Panc1 (cell line): Measurements from ENCODE around the gene SEPTIN5. TPM values are rescaled to one million over a fixed set of nuclear protein-coding genes. Genes with fewer than 3 reads are reported as not detected.

Experiments
- ATAC-seq: fragments of 200-7000 bp; cut with Tn5 transposase; 2 replicates; pipeline ENCODE4 v1.9.1; 2020; ENCODE audit warnings: mild to moderate bottlenecking, moderate library complexity
- BruUV-seq: library from RNA; stranded (reverse); fragments of 400-500 nt; replicated peaks from 2 replicates; lab custom pipeline; 2021; lab: Mats Ljungman, UMichigan
- CTCF ChIA-PET: fragments of 300-600 bp; sonication (Branson Sonifier 250); formaldehyde crosslinking; loops from one replicate; lab custom pipeline; 2022; ENCODE audit warnings: antibody characterized with exemption; lab: Charles Lee
- POLR2A ChIA-PET: fragments of 300-600 bp; sonication (Branson Sonifier 250); formaldehyde crosslinking; loops from one replicate; lab custom pipeline; 2022; ENCODE audit warnings: antibody characterized with exemption; lab: Charles Lee
- DNase-seq: peaks from one replicate; pipeline ENCODE4 v3.0.0-alpha.2; 2010; ENCODE audit warnings: low read depth, low spot score
- H3K27ac ChIP-seq: 2 replicates; pipeline ENCODE4 v1.5.1; 2011; ENCODE audit warnings: mild to moderate bottlenecking, low read length, inconsistent platforms
- H3K27me3 ChIP-seq: fragments of 200-500 bp; sonication (Bioruptor generic); 2 replicates; pipeline ENCODE4 v1.6.0; 2014; ENCODE audit warnings: low read length, inconsistent platforms; ENCODE audit not compliant: control insufficient read depth, insufficient read depth
- H3K36me3 ChIP-seq: fragments of 200-500 bp; sonication (Bioruptor generic); 2 replicates; pipeline ENCODE4 v1.5.1; 2014; ENCODE audit warnings: inconsistent platforms, mild to moderate bottlenecking, low read length, moderate library complexity; ENCODE audit not compliant: control insufficient read depth, insufficient read depth
- H3K4me1 ChIP-seq: 2 replicates; pipeline ENCODE4 v1.5.1; 2011; ENCODE audit warnings: inconsistent platforms, mild to moderate bottlenecking, low read length, moderate library complexity; ENCODE audit not compliant: control insufficient read depth, insufficient read depth
- H3K4me3 ChIP-seq, 2 experiments: 2 replicates each; pipeline ENCODE4 v1.5.1; 2011 to 2012; ENCODE audit warnings: low read depth in 2 of 2, low read length in 2 of 2, mild to moderate bottlenecking in 2 of 2, inconsistent platforms in 1 of 2, moderate library complexity in 1 of 2
- H3K9me3 ChIP-seq: fragments of 200-500 bp; sonication (Bioruptor generic); 2 replicates; pipeline ENCODE4 v1.5.1; 2014; ENCODE audit warnings: low read depth, mild to moderate bottlenecking, inconsistent platforms, low read length, moderate library complexity; ENCODE audit not compliant: control insufficient read depth, insufficient read depth
- CTCF ChIP-seq: fragments of 450-650 bp; IDR thresholded peaks from 2 replicates; pipeline ENCODE4 v1.5.1; 2017; ENCODE audit warnings: mild to moderate bottlenecking
- POLR2AphosphoS5 ChIP-seq: IDR thresholded peaks from 2 replicates; pipeline ENCODE4 v1.6.1; 2012; ENCODE audit warnings: mild to moderate bottlenecking, low read depth, low read length, moderate library complexity
- SIN3A ChIP-seq: IDR thresholded peaks from 2 replicates; pipeline ENCODE4 v1.6.1; 2012; ENCODE audit warnings: low read depth, mild to moderate bottlenecking, low read length, moderate library complexity, borderline replicate concordance; ENCODE audit not compliant: insufficient read depth
- TCF7L2 ChIP-seq: IDR thresholded peaks from 2 replicates; pipeline ENCODE4 v1.6.1; 2011; ENCODE audit warnings: mild to moderate bottlenecking, low read depth, low read length, inconsistent platforms
- in situ Hi-C: cut with HindIII; loops from 2 replicates; pipeline ENCODE4 v1.10.0; 2016; ENCODE audit warnings: low sequenced_read_pairs, low pct_unique_long_range_greater_than_20kb
- intact Hi-C: fragments of 100-400 bp; cut with micrococcal nuclease; formaldehyde crosslinking; loops from one replicate; pipeline ENCODE4 v1.10.0; 2022; ENCODE audit not compliant: unreplicated experiment
- total RNA-seq: library from RNA; stranded (reverse); gene quantifications from one replicate; pipeline ENCODE4 v1.2.1, GENCODE V29; 2021; ENCODE audit not compliant: unreplicated experiment
- TF ChIP-seq, protein P1 (sequence below), 2 experiments: IDR thresholded peaks; 2 replicates each; pipeline ENCODE4 v1.6.1; 2011 to 2012; ENCODE audit warnings: low read depth in 2 of 2, control low read depth in 1 of 2, low read length in 1 of 2, mild to moderate bottlenecking in 1 of 2, moderate library complexity in 1 of 2; ENCODE audit not compliant: insufficient read depth in 1 of 2

SEPTIN5 gene
- total RNA-seq, 1 experiment from 2014 or later, result 17.2 TPM

DNA sequence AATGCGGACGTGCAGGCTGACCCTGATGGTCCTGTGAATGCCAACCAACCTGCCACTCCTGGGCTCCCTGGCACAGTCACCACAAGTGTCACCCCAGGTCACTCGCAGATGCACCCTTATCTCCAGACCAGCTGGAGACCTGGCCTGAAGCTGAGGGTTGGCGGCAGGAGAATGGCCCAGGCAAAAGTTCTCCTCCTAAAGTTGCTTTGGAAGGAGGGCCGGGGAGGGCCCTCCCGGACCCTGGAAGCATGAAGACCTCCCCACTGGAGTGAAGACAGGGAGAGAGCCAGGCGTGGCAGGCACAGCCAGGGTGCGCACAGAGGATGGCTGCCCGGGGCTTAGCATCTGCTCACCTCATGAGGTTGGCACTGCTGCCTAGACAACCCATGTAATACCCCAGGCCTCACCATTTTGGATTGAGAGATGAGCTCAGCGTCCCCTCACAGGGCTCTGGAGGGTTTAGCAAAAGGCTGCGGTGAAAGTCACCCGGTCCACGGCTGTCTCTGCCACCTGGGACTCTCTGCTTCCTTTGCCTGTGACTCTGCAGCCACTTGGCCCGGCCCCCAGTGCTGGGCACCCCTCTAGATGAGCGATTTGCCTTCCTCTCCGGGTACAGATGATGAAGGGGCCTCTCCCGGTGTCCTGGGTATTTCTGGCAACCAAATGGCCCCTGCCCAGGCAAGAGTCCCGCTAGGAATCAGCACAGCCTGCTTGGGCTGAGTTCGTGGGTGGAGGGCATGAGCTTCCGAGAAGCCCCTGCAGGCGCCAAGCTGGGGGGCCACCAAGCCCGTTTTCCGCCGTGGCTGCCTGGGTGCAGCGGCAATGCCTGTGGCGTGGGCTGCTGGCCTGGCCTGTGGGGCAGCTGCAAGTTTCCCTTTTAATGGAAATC is 48.3 kb upstream of the SEPTIN5 start:
- in situ Hi-C loops, result no loop called here
- intact Hi-C loops, result no loop called here
- ChIA-PET CTCF (interaction anchor here (0.6 kb wide), 1 partner anchor 34 kb away, joined by 7 read pairs; no protein-coding TSS in a partner anchor), POLR2A (no interaction called here)
- BruUV-seq, result no TSS peak
- Histone ChIP-seq H3K4me3 (no peak overlapping the region), H3K9me3 (no peaks in the 10 kb centered on the region), H3K27me3 (no peaks in the 10 kb centered on the region), H3K4me1 (no peaks in the 10 kb centered on the region), H3K27ac (no peak overlapping the region), H3K36me3 (no peaks in the 10 kb centered on the region)
- no peak for ATAC-seq
- no peak for DNase-seq
- TF ChIP-seq, protein P1, sequence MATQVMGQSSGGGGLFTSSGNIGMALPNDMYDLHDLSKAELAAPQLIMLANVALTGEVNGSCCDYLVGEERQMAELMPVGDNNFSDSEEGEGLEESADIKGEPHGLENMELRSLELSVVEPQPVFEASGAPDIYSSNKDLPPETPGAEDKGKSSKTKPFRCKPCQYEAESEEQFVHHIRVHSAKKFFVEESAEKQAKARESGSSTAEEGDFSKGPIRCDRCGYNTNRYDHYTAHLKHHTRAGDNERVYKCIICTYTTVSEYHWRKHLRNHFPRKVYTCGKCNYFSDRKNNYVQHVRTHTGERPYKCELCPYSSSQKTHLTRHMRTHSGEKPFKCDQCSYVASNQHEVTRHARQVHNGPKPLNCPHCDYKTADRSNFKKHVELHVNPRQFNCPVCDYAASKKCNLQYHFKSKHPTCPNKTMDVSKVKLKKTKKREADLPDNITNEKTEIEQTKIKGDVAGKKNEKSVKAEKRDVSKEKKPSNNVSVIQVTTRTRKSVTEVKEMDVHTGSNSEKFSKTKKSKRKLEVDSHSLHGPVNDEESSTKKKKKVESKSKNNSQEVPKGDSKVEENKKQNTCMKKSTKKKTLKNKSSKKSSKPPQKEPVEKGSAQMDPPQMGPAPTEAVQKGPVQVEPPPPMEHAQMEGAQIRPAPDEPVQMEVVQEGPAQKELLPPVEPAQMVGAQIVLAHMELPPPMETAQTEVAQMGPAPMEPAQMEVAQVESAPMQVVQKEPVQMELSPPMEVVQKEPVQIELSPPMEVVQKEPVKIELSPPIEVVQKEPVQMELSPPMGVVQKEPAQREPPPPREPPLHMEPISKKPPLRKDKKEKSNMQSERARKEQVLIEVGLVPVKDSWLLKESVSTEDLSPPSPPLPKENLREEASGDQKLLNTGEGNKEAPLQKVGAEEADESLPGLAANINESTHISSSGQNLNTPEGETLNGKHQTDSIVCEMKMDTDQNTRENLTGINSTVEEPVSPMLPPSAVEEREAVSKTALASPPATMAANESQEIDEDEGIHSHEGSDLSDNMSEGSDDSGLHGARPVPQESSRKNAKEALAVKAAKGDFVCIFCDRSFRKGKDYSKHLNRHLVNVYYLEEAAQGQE (IDR thresholded peaks at IDR 0.05; ENCODE audit: insufficient read depth in 1 of 2, low read depth in 2 of 2, low read length in 1 of 2), result no peak
- TF ChIP-seq SIN3A, result no peak
- TF ChIP-seq POLR2AphosphoS5, result no peak
- TF ChIP-seq TCF7L2, result no peak
- TF ChIP-seq CTCF, result no peak

DNA sequence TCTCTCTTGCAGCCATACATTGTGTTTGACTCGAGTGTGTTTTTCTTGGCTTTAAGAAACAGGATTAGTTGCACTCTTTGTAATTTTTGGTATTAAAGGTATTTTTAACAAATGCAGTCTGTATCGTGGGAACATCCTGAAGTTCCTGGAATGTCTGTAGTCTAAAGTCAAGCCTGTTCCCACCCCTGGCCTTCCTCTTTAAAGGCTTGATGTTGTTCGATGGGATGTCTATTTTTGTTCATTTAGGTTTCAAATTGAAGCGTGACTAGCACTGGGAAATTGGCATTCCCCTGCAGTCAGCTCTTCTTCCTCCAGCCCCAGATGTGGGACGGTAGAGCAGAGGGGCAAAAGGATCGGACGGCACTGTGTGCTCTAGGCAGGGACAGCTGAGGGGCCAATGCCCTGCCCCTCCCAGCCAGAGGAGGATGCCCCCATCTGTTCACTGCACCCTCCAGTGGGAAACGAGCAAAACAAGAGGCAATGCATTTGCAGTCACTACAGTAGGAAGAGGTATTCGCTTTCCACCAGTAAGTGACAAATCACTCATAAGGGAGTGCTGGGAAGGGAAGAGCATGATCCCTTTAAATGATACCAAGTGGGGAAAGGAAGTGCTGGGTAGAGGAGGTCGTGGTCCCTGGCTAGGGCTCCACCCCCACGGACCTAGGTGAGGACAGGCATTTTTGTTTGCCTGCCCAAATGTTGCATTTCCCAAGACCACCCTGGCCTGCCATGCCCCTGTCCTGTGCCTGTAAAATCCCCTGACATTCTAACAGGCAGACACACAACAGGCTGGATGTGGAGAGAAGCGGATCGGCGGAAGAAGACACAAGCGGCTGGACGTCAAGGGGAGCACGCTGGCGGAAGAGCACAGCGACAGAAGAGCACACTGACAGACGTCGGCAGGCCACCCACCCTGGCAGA is 47.4 kb upstream of the SEPTIN5 start:
- in situ Hi-C loops (no loop called here), intact Hi-C loops (no loop called here)
- ATAC-seq (no peak), DNase-seq (no peak)
- H3K9me3 ChIP-seq, result no peaks in the 10 kb centered on the region
- H3K27me3 ChIP-seq, result no peaks in the 10 kb centered on the region
- ChIA-PET POLR2A (no interaction called here), CTCF (no interaction called here)
- no peaks in the 10 kb centered on the region for H3K36me3 ChIP-seq
- no peak overlapping the region for H3K4me3 ChIP-seq
- no TSS peak for BruUV-seq
- no peak overlapping the region for H3K27ac ChIP-seq
- H3K4me1 ChIP-seq, result no peaks in the 10 kb centered on the region
- TF ChIP-seq POLR2AphosphoS5, result no peak
- no peak for TF ChIP-seq SIN3A
- no peak for TF ChIP-seq CTCF
- TF ChIP-seq, protein P1 (IDR thresholded peaks at IDR 0.05; ENCODE audit: insufficient read depth in 1 of 2, low read depth in 2 of 2, low read length in 1 of 2), result no peak
- TF ChIP-seq TCF7L2, result no peak
